ENCODE data around the gene CCDC88C. TPM values are rescaled to one million over a fixed set of nuclear protein-coding genes. Genes with fewer than 3 reads are reported as not detected.
A peak's percentile ranks its signal among the peaks of the same experiment; 100 is the strongest.

Gene CCDC88C
- total RNA-seq, 2 experiments from 2014 or later: 151 to 214 TPM

DNA sequence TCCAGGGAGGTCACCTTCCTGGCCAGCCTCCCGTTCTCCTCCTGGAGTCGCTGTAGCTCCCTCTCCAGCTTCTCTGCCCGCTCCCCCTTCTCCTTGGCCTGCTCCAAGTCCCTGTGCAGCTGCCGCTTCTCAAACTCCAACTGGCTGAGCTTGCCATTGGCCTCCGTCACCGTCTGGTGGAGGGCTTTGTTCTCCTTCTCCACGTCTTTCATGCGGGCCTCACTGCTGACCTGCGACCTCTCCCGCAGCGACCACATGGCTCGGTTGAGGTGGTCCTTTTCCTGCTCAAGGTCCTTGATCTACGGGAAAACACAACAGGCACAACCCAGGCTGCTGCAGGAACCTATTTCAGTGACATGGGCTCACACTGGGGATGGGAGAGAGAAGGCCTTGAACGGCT is 103.8 kb downstream of the CCDC88C start:
- H3K27me3 Mint-ChIP-seq: no peaks in the 10 kb centered on the region
- peak overlapping the region; percentile 96 for H3K27ac Mint-ChIP-seq
- DNase-seq (no peak), ATAC-seq (no peak)
- CTCF ChIA-PET: interaction anchor here (0.9 to 2.2 kb wide), 4 partner anchors 10 to 105 kb away, joined by 3 to 9 read pairs (median 6); no protein-coding TSS in a partner anchor
- H3K4me1 Mint-ChIP-seq: peaks cover 85% of the 10 kb centered on the region
- H3K9me3 Mint-ChIP-seq (ENCODE audit: low read depth): no peaks in the 10 kb centered on the region
- peaks cover 73% of the 10 kb centered on the region for H3K36me3 Mint-ChIP-seq
- H3K4me3 Mint-ChIP-seq: no peak overlapping the region

DNA sequence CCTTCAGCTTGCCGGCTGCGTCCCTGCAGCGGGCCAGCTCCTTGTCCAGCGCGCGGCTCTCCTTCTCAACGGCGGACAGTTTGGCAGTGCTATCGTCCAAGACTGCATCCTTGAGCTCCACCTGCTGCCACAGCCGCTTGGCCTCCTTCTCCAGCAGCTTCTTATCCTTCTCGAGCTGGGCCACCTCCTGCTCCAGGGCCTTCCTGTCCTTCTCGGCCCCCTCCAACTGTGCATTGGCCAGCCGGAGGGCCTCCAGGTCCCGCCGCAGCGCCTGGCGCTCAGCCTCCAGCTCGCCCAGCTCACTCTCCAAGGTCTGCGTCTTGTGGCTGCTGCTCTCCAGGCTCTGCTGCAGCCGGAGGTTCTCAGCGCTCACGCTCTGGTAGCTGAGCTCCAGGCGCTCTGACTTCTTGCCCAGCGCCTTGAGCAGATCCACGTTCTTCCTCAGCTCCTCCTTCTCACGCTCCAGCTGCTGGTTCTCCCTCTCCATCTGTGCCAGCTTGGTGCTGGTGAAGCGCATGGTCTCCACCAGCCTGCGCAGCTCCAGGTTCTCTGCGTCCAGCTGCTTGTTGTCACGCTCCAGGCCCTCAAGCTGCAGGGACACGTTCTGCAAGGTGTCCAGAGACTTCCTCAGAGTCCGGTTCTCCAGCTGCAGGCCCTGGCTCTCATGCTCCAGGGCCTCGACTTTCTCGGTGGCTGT is 104.3 kb downstream of the CCDC88C start:
- ATAC-seq: no peak
- Mint-ChIP-seq H3K4me1 (peaks cover 82% of the 10 kb centered on the region), H3K27ac (peak overlapping the region; percentile 96), H3K36me3 (peaks cover 72% of the 10 kb centered on the region), H3K9me3 (ENCODE audit: low read depth) (no peaks in the 10 kb centered on the region), H3K27me3 (no peaks in the 10 kb centered on the region), H3K4me3 (no peak overlapping the region)
- CTCF ChIA-PET: interaction anchor here (0.9 to 2.2 kb wide), 4 partner anchors 10 to 106 kb away, joined by 3 to 9 read pairs (median 6); no protein-coding TSS in a partner anchor
- no peak for DNase-seq

GRCh38 chr14:91311284-91311662 is 106.3 kb downstream of the CCDC88C start:
- Mint-ChIP-seq H3K27ac (peak overlapping the region; percentile 90), H3K4me1 (peaks cover 64% of the 10 kb centered on the region), H3K27me3 (no peaks in the 10 kb centered on the region), H3K36me3 (peaks cover 75% of the 10 kb centered on the region), H3K4me3 (peak overlapping the region; percentile 27), H3K9me3 (ENCODE audit: low read depth) (no peaks in the 10 kb centered on the region)
- CTCF ChIA-PET: interaction anchor here (2.0 to 2.3 kb wide), 2 partner anchors 12 to 109 kb away, joined by 6 to 10 read pairs; no protein-coding TSS in a partner anchor
- peak; percentile 86 for DNase-seq
- peak; percentile 60 for ATAC-seq

DNA sequence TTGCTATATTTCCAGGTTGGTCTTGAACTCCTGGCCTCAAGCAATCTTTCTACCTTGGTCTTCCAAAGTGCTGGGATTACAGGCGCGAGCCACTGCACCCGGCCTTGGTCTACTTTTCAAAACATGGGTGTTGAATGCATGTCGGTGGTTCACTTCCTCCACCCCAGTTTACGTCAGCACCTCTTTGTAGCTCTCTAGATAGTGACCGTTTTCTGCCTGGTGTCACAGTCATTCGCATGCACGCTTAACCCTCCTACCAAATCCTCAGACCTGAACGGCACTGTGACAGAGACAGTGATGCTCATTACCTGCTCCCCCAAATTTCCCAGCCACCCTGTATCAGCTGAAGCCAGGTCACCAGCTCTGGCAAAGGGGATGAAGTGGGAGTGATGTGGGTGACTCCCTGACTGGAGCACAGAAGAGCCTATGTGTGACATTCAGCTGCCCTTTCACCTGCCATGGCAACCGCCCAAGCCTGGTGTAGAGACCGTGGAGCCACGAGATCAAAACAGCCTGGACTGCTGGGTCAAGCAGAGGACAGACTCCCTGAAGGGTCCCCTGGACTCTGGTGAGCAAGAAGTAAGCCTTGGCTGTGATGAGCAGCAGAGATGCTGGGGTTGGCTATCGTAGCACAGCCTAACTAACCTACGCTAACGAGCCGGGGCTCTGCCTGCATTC is 106.9 kb downstream of the CCDC88C start:
- Mint-ChIP-seq H3K4me1 (peaks cover 58% of the 10 kb centered on the region), H3K4me3 (peak overlapping the region; percentile 48), H3K9me3 (ENCODE audit: low read depth) (no peaks in the 10 kb centered on the region), H3K27ac (peak overlapping the region; percentile 90), H3K36me3 (peaks cover 74% of the 10 kb centered on the region), H3K27me3 (no peaks in the 10 kb centered on the region)
- CTCF ChIA-PET: interaction anchor here (1.0 to 2.3 kb wide), 4 partner anchors 13 to 408 kb away, joined by 3 to 10 read pairs (median 8); partner anchors contain the start of gene CCDC88C
- ATAC-seq: peak; percentile 57
- peak; percentile 71 for DNase-seq

- H3K36me3 Mint-ChIP-seq: peaks cover 73% of the 10 kb centered on the region
- H3K4me1 Mint-ChIP-seq: peaks cover 53% of the 10 kb centered on the region
- ATAC-seq: no peak
- H3K4me3 Mint-ChIP-seq: no peak overlapping the region
- no peak for DNase-seq
- no peaks in the 10 kb centered on the region for H3K9me3 Mint-ChIP-seq (ENCODE audit: low read depth)
- CTCF ChIA-PET: interaction anchor here (1.0 to 2.3 kb wide), 5 partner anchors 14 to 407 kb away, joined by 3 to 10 read pairs (median 7); partner anchors contain the start of gene CCDC88C
- H3K27ac Mint-ChIP-seq: peak overlapping the region; percentile 90
- no peaks in the 10 kb centered on the region for H3K27me3 Mint-ChIP-seq
Measured at GRCh38 chr14:91309756-91310280, 107.8 kb downstream of the CCDC88C start.

GRCh38 chr14:91308337-91308736 is 109.3 kb downstream of the CCDC88C start:
- DNase-seq: no peak
- no peak overlapping the region for H3K27ac Mint-ChIP-seq
- peaks cover 51% of the 10 kb centered on the region for H3K4me1 Mint-ChIP-seq
- peaks cover 69% of the 10 kb centered on the region for H3K36me3 Mint-ChIP-seq
- ATAC-seq: no peak
- no peak overlapping the region for H3K4me3 Mint-ChIP-seq
- CTCF ChIA-PET: no interaction called here
- no peaks in the 10 kb centered on the region for H3K27me3 Mint-ChIP-seq
- no peaks in the 10 kb centered on the region for H3K9me3 Mint-ChIP-seq (ENCODE audit: low read depth)

DNA sequence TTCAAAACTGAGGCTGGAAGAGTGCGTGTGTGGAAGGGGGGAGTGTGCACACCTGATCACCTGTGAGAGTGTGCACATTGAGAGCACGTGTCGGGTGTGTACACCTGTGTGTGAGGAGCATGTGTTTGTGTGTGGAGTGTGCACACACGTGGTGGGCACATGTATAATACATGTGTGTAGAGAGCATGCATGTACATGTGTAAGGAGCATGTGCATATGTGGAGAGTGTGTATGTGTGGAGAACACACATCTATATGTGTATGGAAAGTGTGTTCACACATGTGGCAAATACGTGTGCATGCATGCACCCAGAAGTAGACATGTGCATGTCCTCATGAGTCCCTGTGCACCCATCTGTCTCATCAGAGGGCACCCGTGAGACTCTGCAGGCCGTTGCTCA is 110.0 kb downstream of the CCDC88C start:
- Mint-ChIP-seq H3K4me1 (peaks cover 52% of the 10 kb centered on the region), H3K27me3 (no peaks in the 10 kb centered on the region), H3K9me3 (ENCODE audit: low read depth) (no peaks in the 10 kb centered on the region), H3K36me3 (peaks cover 63% of the 10 kb centered on the region), H3K4me3 (no peak overlapping the region), H3K27ac (no peak overlapping the region)
- CTCF ChIA-PET: no interaction called here
- no peak for ATAC-seq
- DNase-seq: no peak

DNA sequence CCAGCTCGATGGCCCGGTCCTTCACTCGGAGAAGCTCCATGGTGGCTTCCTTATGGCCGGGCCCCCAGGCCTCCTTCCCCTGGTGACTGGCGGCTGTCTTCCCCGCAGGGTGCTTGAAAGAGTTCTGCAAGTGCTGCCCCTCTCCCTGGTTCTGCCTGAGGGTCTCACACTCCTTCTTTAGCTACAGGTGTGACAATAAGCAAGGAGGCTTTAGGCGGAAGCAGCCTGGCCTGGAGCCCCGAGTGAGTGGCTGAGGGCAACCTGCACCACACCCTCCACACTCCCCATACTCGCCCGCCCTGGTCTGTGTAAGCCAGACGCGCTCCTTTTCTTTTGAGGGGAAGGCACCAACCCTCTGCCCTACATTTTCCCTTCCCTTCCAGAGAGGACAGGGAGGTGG is 110.6 kb downstream of the CCDC88C start:
- no peak overlapping the region for H3K4me3 Mint-ChIP-seq
- H3K36me3 Mint-ChIP-seq: peaks cover 67% of the 10 kb centered on the region
- no peaks in the 10 kb centered on the region for H3K9me3 Mint-ChIP-seq (ENCODE audit: low read depth)
- no peak for DNase-seq
- H3K27ac Mint-ChIP-seq: no peak overlapping the region
- no peak for ATAC-seq
- peaks cover 52% of the 10 kb centered on the region for H3K4me1 Mint-ChIP-seq
- no peaks in the 10 kb centered on the region for H3K27me3 Mint-ChIP-seq
- CTCF ChIA-PET: no interaction called here

- Mint-ChIP-seq H3K4me1 (peaks cover 53% of the 10 kb centered on the region), H3K4me3 (no peak overlapping the region), H3K27ac (peak overlapping the region; percentile 44), H3K36me3 (peaks cover 71% of the 10 kb centered on the region), H3K9me3 (ENCODE audit: low read depth) (no peaks in the 10 kb centered on the region), H3K27me3 (no peaks in the 10 kb centered on the region)
- ATAC-seq: no peak
- DNase-seq: no peak
- CTCF ChIA-PET: no interaction called here
Measured at GRCh38 chr14:91306547-91306946, 111.1 kb downstream of the CCDC88C start.

GRCh38 chr14:91305650-91306431 is 111.8 kb downstream of the CCDC88C start:
- DNase-seq: no peak
- ATAC-seq: no peak
- peaks cover 71% of the 10 kb centered on the region for H3K36me3 Mint-ChIP-seq
- no peak overlapping the region for H3K4me3 Mint-ChIP-seq
- peaks cover 49% of the 10 kb centered on the region for H3K4me1 Mint-ChIP-seq
- peak overlapping the region; percentile 44 for H3K27ac Mint-ChIP-seq
- CTCF ChIA-PET: no interaction called here
- H3K27me3 Mint-ChIP-seq: no peaks in the 10 kb centered on the region
- H3K9me3 Mint-ChIP-seq (ENCODE audit: low read depth): no peaks in the 10 kb centered on the region

GRCh38 chr14:91303924-91304229 is 113.7 kb downstream of the CCDC88C start:
- H3K36me3 Mint-ChIP-seq: peaks cover 78% of the 10 kb centered on the region
- H3K4me3 Mint-ChIP-seq: no peak overlapping the region
- ATAC-seq (no peak), DNase-seq (no peak)
- peak overlapping the region; percentile 9 for H3K27ac Mint-ChIP-seq
- H3K4me1 Mint-ChIP-seq: peaks cover 42% of the 10 kb centered on the region
- CTCF ChIA-PET: interaction anchor here (1.6 kb wide), 1 partner anchor 115 kb away, joined by 4 read pairs; no protein-coding TSS in a partner anchor
- H3K27me3 Mint-ChIP-seq: no peaks in the 10 kb centered on the region
- H3K9me3 Mint-ChIP-seq (ENCODE audit: low read depth): no peaks in the 10 kb centered on the region

DNA sequence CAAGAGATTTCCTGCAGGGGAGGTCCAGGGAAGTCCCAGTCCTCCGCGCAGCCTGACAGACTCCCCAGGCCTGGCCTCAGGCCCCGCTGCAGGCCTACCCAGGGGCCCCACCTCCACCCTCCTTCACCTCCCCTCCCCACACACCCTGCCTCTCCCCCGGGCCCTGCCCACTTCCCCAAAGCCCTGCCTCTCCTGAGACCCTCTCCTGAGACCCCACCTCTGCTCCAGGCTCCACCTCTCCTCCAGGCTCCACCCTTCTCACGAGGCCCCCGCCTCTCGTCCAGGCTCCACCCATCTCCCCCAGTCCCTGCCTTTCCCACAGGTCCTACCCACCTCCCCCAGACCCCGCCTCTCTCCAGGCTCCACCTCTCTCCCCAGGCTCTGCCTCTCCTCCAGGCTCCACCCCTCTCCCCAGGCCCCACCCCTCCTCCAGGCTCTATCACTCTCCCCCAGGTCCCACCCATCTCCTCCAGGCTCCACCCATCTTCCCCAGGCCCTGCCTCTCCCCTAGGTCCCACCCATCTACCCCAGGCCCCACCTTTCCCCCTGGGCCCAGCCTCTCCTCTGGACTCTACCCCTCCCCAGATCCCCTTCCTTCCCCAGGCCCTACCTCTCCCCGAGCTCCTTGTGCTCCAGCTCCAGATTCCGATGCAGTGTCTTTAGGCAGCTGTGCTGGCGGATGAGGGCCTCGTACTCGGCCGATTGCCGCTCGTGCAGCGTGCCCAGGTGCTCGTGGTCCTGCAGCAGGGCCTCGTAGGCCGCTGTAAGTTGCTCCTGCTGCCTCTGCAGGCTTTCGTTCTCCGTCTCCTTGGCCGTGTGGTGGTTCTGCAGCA is 114.3 kb downstream of the CCDC88C start:
- H3K27ac Mint-ChIP-seq: peak overlapping the region; percentile 84
- H3K9me3 Mint-ChIP-seq (ENCODE audit: low read depth): no peaks in the 10 kb centered on the region
- H3K4me3 Mint-ChIP-seq: no peak overlapping the region
- peaks cover 80% of the 10 kb centered on the region for H3K36me3 Mint-ChIP-seq
- ATAC-seq (peak; percentile 90), DNase-seq (peak; percentile 87)
- H3K27me3 Mint-ChIP-seq: no peaks in the 10 kb centered on the region
- CTCF ChIA-PET: interaction anchor here (0.9 kb wide), 2 partner anchors 12 to 16 kb away, joined by 3 read pairs; no protein-coding TSS in a partner anchor
- H3K4me1 Mint-ChIP-seq: peaks cover 40% of the 10 kb centered on the region

Measured in activated CD8-positive, alpha-beta memory T cell treated with anti-CD3 and anti-CD28 coated beads, Interleukin-2, amount 10 ng/mL, durations not matched to agents 7 days and 5 days (primary cell).